Type B pancreatic cell (in vitro differentiated cells): ENCODE data around the gene ABCC12. TPM values are rescaled to one million over a fixed set of nuclear protein-coding genes. Genes with fewer than 3 reads are reported as not detected.

Source experiments
- DNase-seq: peaks from one replicate; pipeline ENCODE4 v3.0.0; 2021; ENCODE audit warnings: mixed read lengths; ENCODE audit not compliant: unreplicated experiment; ENCODE audit errors: extremely low spot score
- H3K27ac Mint-ChIP-seq: 2 replicates; pipeline ENCODE4 v1.8.0; 2021; ENCODE audit warnings: mild to moderate bottlenecking, mixed read lengths
- H3K27me3 Mint-ChIP-seq: 2 replicates; pipeline ENCODE4 v1.8.0; 2021; ENCODE audit warnings: mixed read lengths
- H3K36me3 Mint-ChIP-seq: 2 replicates; pipeline ENCODE4 v1.8.0; 2021; ENCODE audit warnings: mixed read lengths
- H3K4me1 Mint-ChIP-seq: one replicate; pipeline ENCODE4 v1.8.0; 2021; ENCODE audit warnings: mixed read lengths; ENCODE audit not compliant: unreplicated experiment
- H3K4me3 Mint-ChIP-seq: 2 replicates; pipeline ENCODE4 v1.8.0; 2021; ENCODE audit warnings: mild to moderate bottlenecking, mixed read lengths
- H3K9me3 Mint-ChIP-seq: 2 replicates; pipeline ENCODE4 v1.8.0; 2021; ENCODE audit warnings: mixed read lengths
- total RNA-seq: library from RNA; stranded (reverse); gene quantifications from 2 replicates; pipeline ENCODE4 v1.2.1, GENCODE V29; 2021; ENCODE audit warnings: low replicate concordance
- TF ChIP-seq, protein P1 (sequence below): fragments of 200-600 bp; sonication (generic); conservative IDR thresholded peaks from 2 replicates; pipeline ENCODE4 v1.5.0; 2021; ENCODE audit warnings: antibody characterized with exemption, mild to moderate bottlenecking

Gene ABCC12
- total RNA-seq, 1 donor from 2014 or later = 0.10 TPM

DNA sequence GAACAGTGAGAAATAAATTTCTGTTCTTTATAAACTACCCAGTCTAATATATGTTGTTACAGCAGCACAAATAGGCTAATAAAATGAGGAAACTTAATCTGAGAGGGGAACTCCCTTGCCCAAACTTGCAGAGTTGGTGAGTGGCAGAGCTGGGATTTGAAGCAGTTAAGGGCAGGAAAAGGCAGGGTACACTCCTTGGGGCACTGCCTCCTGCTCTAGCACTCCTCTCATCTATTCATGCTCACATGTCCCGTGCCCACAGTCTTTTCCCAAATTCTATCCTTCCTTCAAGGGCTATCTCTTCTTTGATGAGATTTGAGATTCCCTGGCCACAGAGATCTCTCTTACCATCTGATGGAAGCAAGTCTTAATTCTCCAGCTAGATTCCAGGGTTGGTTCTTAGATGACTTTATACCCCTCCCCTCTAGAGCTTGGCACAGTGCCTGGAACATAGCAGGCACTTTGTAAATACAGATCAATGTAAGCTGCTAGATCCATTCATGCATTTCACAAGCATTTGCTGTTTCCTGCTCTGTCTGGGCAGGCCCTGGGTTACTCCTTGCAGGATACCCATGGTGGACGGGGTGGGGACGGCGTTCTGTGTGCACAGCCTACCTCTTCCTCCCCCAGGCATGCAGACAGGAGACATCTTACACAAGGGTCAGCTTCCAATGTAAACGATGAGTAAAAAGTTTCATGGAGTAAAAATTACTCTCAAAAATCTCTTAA lies 39.2 kb upstream of the ABCC12 start:
- no peaks in the 10 kb centered on the region for H3K36me3 Mint-ChIP-seq
- H3K27me3 Mint-ChIP-seq = peaks cover 5% of the 10 kb centered on the region
- H3K9me3 Mint-ChIP-seq = no peaks in the 10 kb centered on the region
- no peak for DNase-seq
- H3K4me1 Mint-ChIP-seq = peaks cover 6% of the 10 kb centered on the region
- no peak overlapping the region for H3K27ac Mint-ChIP-seq
- no peak overlapping the region for H3K4me3 Mint-ChIP-seq
- TF ChIP-seq, protein P1, sequence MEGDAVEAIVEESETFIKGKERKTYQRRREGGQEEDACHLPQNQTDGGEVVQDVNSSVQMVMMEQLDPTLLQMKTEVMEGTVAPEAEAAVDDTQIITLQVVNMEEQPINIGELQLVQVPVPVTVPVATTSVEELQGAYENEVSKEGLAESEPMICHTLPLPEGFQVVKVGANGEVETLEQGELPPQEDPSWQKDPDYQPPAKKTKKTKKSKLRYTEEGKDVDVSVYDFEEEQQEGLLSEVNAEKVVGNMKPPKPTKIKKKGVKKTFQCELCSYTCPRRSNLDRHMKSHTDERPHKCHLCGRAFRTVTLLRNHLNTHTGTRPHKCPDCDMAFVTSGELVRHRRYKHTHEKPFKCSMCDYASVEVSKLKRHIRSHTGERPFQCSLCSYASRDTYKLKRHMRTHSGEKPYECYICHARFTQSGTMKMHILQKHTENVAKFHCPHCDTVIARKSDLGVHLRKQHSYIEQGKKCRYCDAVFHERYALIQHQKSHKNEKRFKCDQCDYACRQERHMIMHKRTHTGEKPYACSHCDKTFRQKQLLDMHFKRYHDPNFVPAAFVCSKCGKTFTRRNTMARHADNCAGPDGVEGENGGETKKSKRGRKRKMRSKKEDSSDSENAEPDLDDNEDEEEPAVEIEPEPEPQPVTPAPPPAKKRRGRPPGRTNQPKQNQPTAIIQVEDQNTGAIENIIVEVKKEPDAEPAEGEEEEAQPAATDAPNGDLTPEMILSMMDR = no peak

DNA sequence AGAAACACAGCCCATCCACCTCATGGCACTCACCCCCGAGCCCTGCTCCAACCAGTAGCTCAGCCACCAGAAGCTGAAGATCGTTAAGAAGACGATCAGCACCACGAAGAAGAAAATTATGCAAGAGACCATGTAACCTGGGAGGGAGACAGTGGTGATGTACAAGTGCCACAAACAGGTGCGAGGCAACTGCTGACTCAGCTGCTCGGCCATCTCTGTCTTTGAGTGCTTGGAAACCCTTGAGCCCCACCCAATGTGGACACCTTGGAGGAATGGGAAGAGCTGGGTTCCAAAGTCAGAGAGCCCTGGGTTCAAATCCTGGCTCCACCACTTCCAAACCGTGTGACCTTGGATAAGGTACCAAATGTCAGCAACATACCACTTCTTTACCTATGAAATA lies 38.1 kb upstream of the ABCC12 start:
- TF ChIP-seq, protein P1 = no peak
- no peak overlapping the region for H3K4me3 Mint-ChIP-seq
- H3K27ac Mint-ChIP-seq = no peak overlapping the region
- no peak for DNase-seq
- peaks cover 6% of the 10 kb centered on the region for H3K4me1 Mint-ChIP-seq
- no peaks in the 10 kb centered on the region for H3K9me3 Mint-ChIP-seq
- H3K36me3 Mint-ChIP-seq = no peaks in the 10 kb centered on the region
- peaks cover 5% of the 10 kb centered on the region for H3K27me3 Mint-ChIP-seq

DNA sequence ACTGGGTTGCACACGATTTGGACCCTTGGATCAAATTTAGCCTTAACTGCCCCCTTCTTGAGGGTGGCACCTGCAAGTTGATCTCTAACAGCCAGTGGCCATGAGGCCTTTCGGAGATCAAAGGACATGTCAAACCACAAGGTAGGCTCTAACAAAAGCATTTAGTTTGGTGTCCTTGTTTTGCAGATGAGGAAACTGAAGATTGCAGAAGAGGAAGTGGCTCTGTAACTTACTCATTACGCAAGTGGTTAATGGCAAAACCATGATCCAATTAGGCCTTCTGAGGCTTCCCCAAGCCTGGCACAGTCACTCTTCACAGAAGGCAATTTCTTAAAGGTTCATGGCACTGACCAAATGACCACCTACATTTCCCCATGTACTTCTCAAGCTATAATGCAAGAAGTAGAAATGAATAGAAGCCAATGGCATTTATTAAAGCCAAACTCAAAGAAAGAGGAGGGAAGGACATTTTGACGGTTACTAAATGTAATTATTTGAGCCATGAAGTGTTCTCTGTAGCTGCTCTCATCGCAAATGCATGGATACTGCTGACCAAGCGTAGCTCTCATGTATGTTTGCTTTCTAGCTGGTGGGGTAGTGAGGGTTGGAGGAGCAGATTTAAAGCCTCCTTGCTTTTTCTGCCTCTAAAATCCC lies 32.8 kb upstream of the ABCC12 start:
- no peaks in the 10 kb centered on the region for H3K36me3 Mint-ChIP-seq
- DNase-seq = no peak
- no peaks in the 10 kb centered on the region for H3K9me3 Mint-ChIP-seq
- H3K4me3 Mint-ChIP-seq = no peak overlapping the region
- H3K27ac Mint-ChIP-seq = no peak overlapping the region
- TF ChIP-seq, protein P1 = no peak
- H3K27me3 Mint-ChIP-seq = peaks cover 5% of the 10 kb centered on the region
- no peaks in the 10 kb centered on the region for H3K4me1 Mint-ChIP-seq

DNA sequence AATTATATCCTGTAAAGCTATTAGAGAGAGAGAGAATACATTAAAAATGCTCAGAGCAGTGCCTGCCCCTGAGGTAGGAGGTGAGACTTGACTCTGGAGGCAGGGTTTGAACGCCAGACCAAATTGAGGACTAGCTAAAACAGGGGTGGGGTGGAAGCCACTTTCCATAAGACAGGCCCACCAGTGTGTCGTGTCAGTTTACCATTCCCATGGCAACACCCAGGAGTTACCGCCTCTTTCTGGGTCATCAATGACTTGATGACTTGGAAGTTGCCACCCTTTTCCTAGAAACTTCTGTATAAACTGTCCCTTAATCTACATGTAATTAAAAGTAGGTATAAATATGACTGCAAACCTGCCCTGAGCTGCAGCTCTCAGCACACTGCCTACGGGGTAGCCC lies 32.0 kb upstream of the ABCC12 start:
- H3K4me1 Mint-ChIP-seq = no peaks in the 10 kb centered on the region
- no peak overlapping the region for H3K4me3 Mint-ChIP-seq
- H3K36me3 Mint-ChIP-seq = no peaks in the 10 kb centered on the region
- TF ChIP-seq, protein P1 = no peak
- peaks cover 5% of the 10 kb centered on the region for H3K27me3 Mint-ChIP-seq
- H3K9me3 Mint-ChIP-seq = no peaks in the 10 kb centered on the region
- no peak for DNase-seq
- no peak overlapping the region for H3K27ac Mint-ChIP-seq

DNA sequence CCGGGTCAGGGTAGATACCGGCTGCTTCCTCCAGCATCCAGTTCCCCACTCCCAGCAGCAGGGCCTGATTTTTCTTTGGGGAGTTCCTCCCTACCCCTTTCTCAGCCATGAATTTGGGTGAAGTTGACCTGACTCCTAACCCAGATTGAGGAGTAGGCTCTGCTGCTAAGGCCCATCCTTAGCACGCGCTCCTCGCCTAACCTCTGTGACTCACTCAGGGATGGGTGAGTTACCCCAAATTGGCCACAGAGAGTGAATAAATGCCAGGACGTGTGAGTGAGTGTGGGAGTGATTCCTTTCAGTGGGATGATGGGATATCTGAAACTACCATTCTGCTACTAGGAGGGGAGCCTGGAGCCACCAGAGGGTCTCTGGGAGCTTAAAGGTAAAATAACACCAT lies 28.9 kb upstream of the ABCC12 start:
- no peaks in the 10 kb centered on the region for H3K9me3 Mint-ChIP-seq
- no peak overlapping the region for H3K27ac Mint-ChIP-seq
- H3K4me3 Mint-ChIP-seq = no peak overlapping the region
- DNase-seq = no peak
- TF ChIP-seq, protein P1 = no peak
- no peaks in the 10 kb centered on the region for H3K36me3 Mint-ChIP-seq
- H3K4me1 Mint-ChIP-seq = no peaks in the 10 kb centered on the region
- H3K27me3 Mint-ChIP-seq = peaks cover 5% of the 10 kb centered on the region
